H1 (cell line): ENCODE results near the gene ISLR2. TPM values are rescaled to one million over a fixed set of nuclear protein-coding genes. Genes with fewer than 3 reads are reported as not detected.

Source experiments
- CTCF ChIA-PET: fragments of 300-600 bp; sonication (Branson Sonifier 250); formaldehyde crosslinking; loops from one replicate; lab custom pipeline; 2021; ENCODE audit not compliant: partially characterized antibody; lab: Charles Lee
- POLR2A ChIA-PET: fragments of 300-600 bp; sonication (Branson Sonifier 250); formaldehyde crosslinking; loops from one replicate; lab custom pipeline; 2021; ENCODE audit warnings: inconsistent platforms; ENCODE audit not compliant: partially characterized antibody; lab: Charles Lee
- DNase-seq, 2 experiments: peaks; one replicate each; pipeline versions ENCODE4 v3.0.0 to v3.0.0-alpha.2; 2010 to 2022; ENCODE audit warnings: low spot score in 2 of 2, low read depth in 1 of 2, mixed read lengths in 1 of 2
- FAIRE-seq: peaks from 2 replicates; lab custom pipeline; 2011; peaks lifted over from hg19 to GRCh38; lab: Jason Lieb, UNC
- H2AFZ ChIP-seq: 2 replicates; pipeline ENCODE4 v1.8.1; 2012; ENCODE audit warnings: low read length, inconsistent platforms
- H2AK5ac ChIP-seq: 2 replicates; pipeline ENCODE4 v1.6.1; 2013; ENCODE audit warnings: low read depth, low read length
- H2BK120ac ChIP-seq: replicated peaks from 2 replicates; pipeline ENCODE3; 2013; ENCODE audit warnings: low read depth, low read length, inconsistent platforms
- H2BK12ac ChIP-seq: 2 replicates; pipeline ENCODE4 v1.6.1; 2013; ENCODE audit warnings: low read depth, low read length
- H2BK15ac ChIP-seq: 2 replicates; pipeline ENCODE4 v1.6.1; 2013; ENCODE audit warnings: low read length
- H2BK20ac ChIP-seq: 2 replicates; pipeline ENCODE4 v1.6.1; 2013; ENCODE audit warnings: low read length
- H2BK5ac ChIP-seq: 2 replicates; pipeline ENCODE4 v1.6.1; 2013; ENCODE audit warnings: low read depth, low read length
- H3K14ac ChIP-seq: 2 replicates; pipeline ENCODE4 v1.6.1; 2013; ENCODE audit warnings: inconsistent platforms; ENCODE audit not compliant: insufficient read length
- H3K18ac ChIP-seq: 2 replicates; pipeline ENCODE4 v1.6.1; 2013; ENCODE audit warnings: low read length; ENCODE audit errors: extremely low read depth
- H3K23ac ChIP-seq: 2 replicates; pipeline ENCODE4 v1.6.1; 2013; ENCODE audit warnings: inconsistent platforms; ENCODE audit not compliant: insufficient read length
- H3K23me2 ChIP-seq: 2 replicates; pipeline ENCODE4 v1.6.1; 2013; ENCODE audit warnings: low read depth, low read length
- H3K27ac ChIP-seq: 2 replicates; pipeline ENCODE4 v1.6.1; 2011; ENCODE audit warnings: low read depth, low read length, inconsistent platforms
- H3K27me3 ChIP-seq, 4 experiments: replicated peaks in 1 of 4; 1 replicate in 1 of 4; 2 replicates in 3 of 4; pipeline versions ENCODE4 v1.6.1 to v1.8.1; 2011 to 2013; ENCODE audit warnings: low read length in 3 of 4, mild to moderate bottlenecking in 3 of 4, inconsistent platforms in 2 of 4, mixed read lengths in 2 of 4, moderate library complexity in 1 of 4; ENCODE audit not compliant: control insufficient read depth in 3 of 4, insufficient read depth in 3 of 4; ENCODE audit errors: extremely low read depth in 1 of 4
- H3K36me3 ChIP-seq, 4 experiments: 2 replicates each; pipeline versions ENCODE4 v1.6.1 to v1.8.1; 2011 to 2013; ENCODE audit warnings: mild to moderate bottlenecking in 4 of 4, low read length in 3 of 4, moderate library complexity in 2 of 4, control low read depth in 1 of 4, inconsistent platforms in 1 of 4; ENCODE audit not compliant: insufficient read depth in 4 of 4, control insufficient read depth in 2 of 4
- H3K4ac ChIP-seq: replicated peaks from 2 replicates; pipeline ENCODE3; 2013; ENCODE audit warnings: low read length, low read depth, mixed read lengths, inconsistent platforms; ENCODE audit not compliant: insufficient read length
- H3K4me1 ChIP-seq, 4 experiments: replicated peaks in 1 of 4; 1 replicate in 1 of 4; 2 replicates in 3 of 4; pipeline versions ENCODE4 v1.6.1 to v1.8.1; 2011 to 2013; ENCODE audit warnings: low read length in 3 of 4, inconsistent platforms in 2 of 4, mixed read lengths in 1 of 4; ENCODE audit not compliant: insufficient read depth in 4 of 4, control insufficient read depth in 3 of 4
- H3K4me2 ChIP-seq, 2 experiments: 2 replicates each; pipeline versions ENCODE4 v1.6.1 to v1.8.1; 2011 to 2013; ENCODE audit warnings: low read depth in 2 of 2, low read length in 2 of 2, control low read depth in 1 of 2, inconsistent platforms in 1 of 2, mild to moderate bottlenecking in 1 of 2; ENCODE audit not compliant: insufficient read depth in 1 of 2
- H3K4me3 ChIP-seq, 4 experiments: fragments of 200-600, 300-600 bp in 1 of 4; sonication (generic), shearing (Covaris generic), sonication (Bioruptor Twin) in 1 of 4; 2 replicates each; pipeline versions ENCODE4 v1.5.1 to v1.8.1; 2011 to 2016; ENCODE audit warnings: low read length in 4 of 4, low read depth in 3 of 4, control low read depth in 2 of 4, inconsistent platforms in 2 of 4, mild to moderate bottlenecking in 2 of 4, mixed read lengths in 1 of 4, moderate library complexity in 1 of 4; ENCODE audit not compliant: insufficient read depth in 2 of 4; ENCODE audit errors: extremely low read depth in 1 of 4
- H3K56ac ChIP-seq: replicated peaks from 2 replicates; pipeline ENCODE3; 2013; ENCODE audit warnings: low read depth, mild to moderate bottlenecking, mixed read lengths, low read length, inconsistent platforms; ENCODE audit not compliant: insufficient read length
- H3K79me1 ChIP-seq: 2 replicates; pipeline ENCODE4 v1.6.1; 2013; ENCODE audit warnings: low read depth, low read length, control low read depth
- H3K79me2 ChIP-seq, 2 experiments: 2 replicates each; pipeline versions ENCODE4 v1.6.1 to v1.8.1; 2012 to 2013; ENCODE audit warnings: low read length in 2 of 2, mild to moderate bottlenecking in 2 of 2, inconsistent platforms in 1 of 2; ENCODE audit not compliant: insufficient read depth in 2 of 2, control insufficient read depth in 1 of 2
- H3K9ac ChIP-seq, 4 experiments: replicated peaks in 1 of 4; 1 replicate in 1 of 4; 2 replicates in 3 of 4; pipeline versions ENCODE4 v1.6.1 to v1.8.1; 2011 to 2013; ENCODE audit warnings: low read depth in 3 of 4, low read length in 3 of 4, control low read depth in 2 of 4, mild to moderate bottlenecking in 2 of 4, moderate library complexity in 2 of 4, inconsistent platforms in 1 of 4; ENCODE audit errors: extremely low read depth in 1 of 4
- H3K9me3 ChIP-seq, 2 experiments: 2 replicates each; pipeline versions ENCODE4 v1.6.1 to v1.8.1; 2012 to 2013; ENCODE audit warnings: mild to moderate bottlenecking in 2 of 2, moderate library complexity in 2 of 2, control low read depth in 1 of 2, inconsistent platforms in 1 of 2, low read depth in 1 of 2, low read length in 1 of 2, mixed read lengths in 1 of 2; ENCODE audit not compliant: insufficient read depth in 2 of 2
- H4K20me1 ChIP-seq, 2 experiments: replicated peaks in 1 of 2; 2 replicates each; pipeline versions ENCODE3 to v1.8.1; 2011 to 2013; ENCODE audit warnings: inconsistent platforms in 2 of 2, low read length in 2 of 2, mild to moderate bottlenecking in 1 of 2; ENCODE audit not compliant: insufficient read depth in 2 of 2, control insufficient read depth in 1 of 2
- H4K5ac ChIP-seq: 2 replicates; pipeline ENCODE4 v1.6.1; 2013; ENCODE audit warnings: low read length, low read depth, mixed read lengths, inconsistent platforms; ENCODE audit not compliant: insufficient read length
- H4K8ac ChIP-seq: 2 replicates; pipeline ENCODE4 v1.8.0; 2013; ENCODE audit warnings: mild to moderate bottlenecking, moderate library complexity, low read length, inconsistent platforms; ENCODE audit not compliant: insufficient read depth; ENCODE audit errors: extremely low read depth
- H4K91ac ChIP-seq: replicated peaks from 2 replicates; pipeline ENCODE3; 2013; ENCODE audit warnings: low read length, mixed read lengths, inconsistent platforms; ENCODE audit not compliant: insufficient read length
- CTBP2 ChIP-seq: IDR thresholded peaks from 2 replicates; pipeline ENCODE4 v1.7.0; 2011; ENCODE audit warnings: borderline replicate concordance, mild to moderate bottlenecking, moderate library complexity, mixed read lengths, low read length; ENCODE audit not compliant: insufficient read depth, insufficient read length
- EZH2 ChIP-seq: fragments of 200-600 bp; sonication (generic); IDR thresholded peaks from 2 replicates; pipeline ENCODE4 v1.7.1; 2012; ENCODE audit warnings: low read depth, mild to moderate bottlenecking, moderate library complexity, low read length, inconsistent platforms; ENCODE audit not compliant: severe bottlenecking
- FOSL1 ChIP-seq: IDR thresholded peaks from 2 replicates; pipeline ENCODE4 v1.6.1; 2011; ENCODE audit warnings: mild to moderate bottlenecking, low read depth, low read length, moderate library complexity; ENCODE audit not compliant: insufficient read depth
- MAFK ChIP-seq: IDR thresholded peaks from 2 replicates; pipeline ENCODE4 v1.6.1; 2012; ENCODE audit warnings: low read depth, mild to moderate bottlenecking, improper control_type of control experiment, low read length
- RNF2 ChIP-seq: fragments of 200-900, 300-1000 bp; sonication (generic); IDR thresholded peaks from 2 replicates; pipeline ENCODE4 v1.7.1; 2016; ENCODE audit warnings: borderline replicate concordance, low read depth, mild to moderate bottlenecking, antibody characterized with exemption, low read length; ENCODE audit not compliant: poor library complexity, severe bottlenecking; ENCODE audit errors: missing control alignments
- SUZ12 ChIP-seq: fragments of 200-600 bp; sonication (generic); IDR thresholded peaks from 2 replicates; pipeline ENCODE4 v1.6.1; 2012; ENCODE audit warnings: mild to moderate bottlenecking, inconsistent platforms, low read length, moderate library complexity, mixed read lengths
- WGBS, 2 experiments: shearing (Covaris generic) in 1 of 2; methylation state at CpG; one replicate each; pipeline versions ENCODE4 v1.1.6 to v1.1.7; 2013 to 2015; ENCODE audit warnings: low lambda C conversion rate in 2 of 2, mixed read lengths in 2 of 2, inconsistent platforms in 1 of 2, low coverage in 1 of 2, missing lambda C conversion rate in 1 of 2; ENCODE audit not compliant: insufficient replicate concordance in 2 of 2, insufficient coverage in 1 of 2, insufficient read length in 1 of 2; ENCODE audit errors: extremely low coverage in 1 of 2, missing lambda C conversion rate in 1 of 2; 5-methylcytosine and 5-hydroxymethylcytosine counted together
- polyA plus RNA-seq, 7 experiments: library from polyadenylated mRNA; depleted of rRNA in 3 of 7; stranded (reverse) in 5 of 7; unstranded in 2 of 7; fragments of >200 nt in 5 of 7; fragments of 200-250 nt in 2 of 7; gene quantifications; 1 replicate in 5 of 7; 2 replicates in 1 of 7; 4 replicates in 1 of 7; pipeline versions ENCODE4 v1.2.1 to v1.2.3, GENCODE V29; 2011 to 2013; ENCODE audit warnings: missing spikeins in 2 of 7, mixed read lengths in 2 of 7
- total RNA-seq: library from RNA; stranded (reverse); fragmentation: NEBNext Ultra II Directional; extraction: Animal tissue kit (Norgen Biotek cat#: 25700); gene quantifications from 2 replicates; pipeline ENCODE4 v1.2.1, GENCODE V29; 2021

The ISLR2 gene
- total and polyA plus RNA-seq, 2 of the 8 experiments (the other 6 are each of a cell fraction or from before 2014, with no cell fraction given), result 0.47 to 0.58 TPM

GRCh38 chr15:74128785-74129585, 1.4 kb upstream of the ISLR2 start:
- WGBS, 2 experiments, result 5% methylated on average over 30 of the region's 43 CpGs; no CpG with 5 or more reads in 1 of the 2 experiments
- peak in 1 of 2 experiments; percentile 73 for DNase-seq

More at GRCh38 chr15:74128785-74129585, 1.4 kb upstream of the ISLR2 start:
- Histone ChIP-seq H3K4me2 (peak overlapping the region; percentile 83 to 86), H3K18ac (peak overlapping the region; percentile 86), H2BK12ac (peak overlapping the region; percentile 98; the same call in 1 of the 2 replicates), H3K56ac (no peak overlapping the region), H3K4me3 (peak overlapping the region; percentile 2 to 57 (median 41); a peak in 7 of 8 replicates), H3K36me3 (peaks cover 0 to 6% (median 0%) of the 10 kb centered on the region in 4 experiments; a peak in 1 of 8 replicates), H3K4ac (no peak overlapping the region), H4K20me1 (peaks cover 7 to 11% of the 10 kb centered on the region in 2 experiments), H3K79me2 (no peaks in the 10 kb centered on the region), H3K4me1 (peaks cover 2 to 62% (median 49%) of the 10 kb centered on the region in 4 experiments), H2BK5ac (peak overlapping the region; percentile 72; the same call in 1 of the 2 replicates), H3K9me3 (peaks cover 0 to 8% of the 10 kb centered on the region in 2 experiments; a peak in 1 of 4 replicates), H2BK15ac (0 out of 2 replicates have a peak overlapping the region, but pooled peaks have one; percentile 31), H3K14ac (no peak overlapping the region), H4K91ac (no peak overlapping the region), H3K23ac (no peak overlapping the region), H2AK5ac (no peak overlapping the region), H3K79me1 (no peaks in the 10 kb centered on the region; the same call in 1 of the 2 replicates), H3K27ac (no peak overlapping the region), H3K27me3 (peaks cover 64 to 79% (median 73%) of the 10 kb centered on the region in 4 experiments), H4K8ac (peak overlapping the region; percentile 30), H4K5ac (no peak overlapping the region), H2BK120ac (no peak overlapping the region), H3K23me2 (peaks cover 27% of the 10 kb centered on the region; the same call in 1 of the 2 replicates), H3K9ac (no peak overlapping the region), H2BK20ac (0 out of 2 replicates have a peak overlapping the region, but pooled peaks have one; percentile 34), H2AFZ (no peak overlapping the region)
- no peak for FAIRE-seq
- POLR2A ChIA-PET, result interaction anchor here (0.7 to 1.6 kb wide), 10 partner anchors 9 to 191 kb away, joined by 3 to 8 read pairs (median 4); partner anchors contain the start of gene STRA6
- TF ChIP-seq SUZ12 (peak; percentile 93; the same call in 1 of the 2 replicates), CTBP2 (peak; percentile 26), MAFK (no peak), RNF2 (peak; percentile 68), EZH2 (peak; percentile 90), FOSL1 (no peak)
- CTCF ChIA-PET, result interaction anchor here (0.6 to 4.5 kb wide), 34 partner anchors 11 to 504 kb away, joined by 3 to 65 read pairs (median 4); partner anchors contain the start of genes ISLR, PML and STRA6
